H1 (cell line): ENCODE measurements around the gene COL8A1. TPM values are rescaled to one million over a fixed set of nuclear protein-coding genes. Genes with fewer than 3 reads are reported as not detected.

Source experiments
- CTCF ChIA-PET: fragments of 300-600 bp; sonication (Branson Sonifier 250); formaldehyde crosslinking; loops from one replicate; lab custom pipeline; 2021; ENCODE audit not compliant: partially characterized antibody; lab: Charles Lee
- POLR2A ChIA-PET: fragments of 300-600 bp; sonication (Branson Sonifier 250); formaldehyde crosslinking; loops from one replicate; lab custom pipeline; 2021; ENCODE audit warnings: inconsistent platforms; ENCODE audit not compliant: partially characterized antibody; lab: Charles Lee
- DNase-seq, 2 experiments: peaks; one replicate each; pipeline versions ENCODE4 v3.0.0 to v3.0.0-alpha.2; 2010 to 2022; ENCODE audit warnings: low spot score in 2 of 2, low read depth in 1 of 2, mixed read lengths in 1 of 2
- FAIRE-seq: peaks from 2 replicates; lab custom pipeline; 2011; peaks lifted over from hg19 to GRCh38; lab: Jason Lieb, UNC
- H2AFZ ChIP-seq: 2 replicates; pipeline ENCODE4 v1.8.1; 2012; ENCODE audit warnings: low read length, inconsistent platforms
- H2AK5ac ChIP-seq: 2 replicates; pipeline ENCODE4 v1.6.1; 2013; ENCODE audit warnings: low read depth, low read length
- H2BK120ac ChIP-seq: replicated peaks from 2 replicates; pipeline ENCODE3; 2013; ENCODE audit warnings: low read depth, low read length, inconsistent platforms
- H2BK12ac ChIP-seq: 2 replicates; pipeline ENCODE4 v1.6.1; 2013; ENCODE audit warnings: low read depth, low read length
- H2BK15ac ChIP-seq: 2 replicates; pipeline ENCODE4 v1.6.1; 2013; ENCODE audit warnings: low read length
- H2BK20ac ChIP-seq: 2 replicates; pipeline ENCODE4 v1.6.1; 2013; ENCODE audit warnings: low read length
- H2BK5ac ChIP-seq: 2 replicates; pipeline ENCODE4 v1.6.1; 2013; ENCODE audit warnings: low read depth, low read length
- H3K14ac ChIP-seq: 2 replicates; pipeline ENCODE4 v1.6.1; 2013; ENCODE audit warnings: inconsistent platforms; ENCODE audit not compliant: insufficient read length
- H3K18ac ChIP-seq: 2 replicates; pipeline ENCODE4 v1.6.1; 2013; ENCODE audit warnings: low read length; ENCODE audit errors: extremely low read depth
- H3K23ac ChIP-seq: 2 replicates; pipeline ENCODE4 v1.6.1; 2013; ENCODE audit warnings: inconsistent platforms; ENCODE audit not compliant: insufficient read length
- H3K23me2 ChIP-seq: 2 replicates; pipeline ENCODE4 v1.6.1; 2013; ENCODE audit warnings: low read depth, low read length
- H3K27ac ChIP-seq: 2 replicates; pipeline ENCODE4 v1.6.1; 2011; ENCODE audit warnings: low read depth, low read length, inconsistent platforms
- H3K27me3 ChIP-seq, 4 experiments: replicated peaks in 1 of 4; 1 replicate in 1 of 4; 2 replicates in 3 of 4; pipeline versions ENCODE4 v1.6.1 to v1.8.1; 2011 to 2013; ENCODE audit warnings: low read length in 3 of 4, mild to moderate bottlenecking in 3 of 4, inconsistent platforms in 2 of 4, mixed read lengths in 2 of 4, moderate library complexity in 1 of 4; ENCODE audit not compliant: control insufficient read depth in 3 of 4, insufficient read depth in 3 of 4; ENCODE audit errors: extremely low read depth in 1 of 4
- H3K36me3 ChIP-seq, 4 experiments: 2 replicates each; pipeline versions ENCODE4 v1.6.1 to v1.8.1; 2011 to 2013; ENCODE audit warnings: mild to moderate bottlenecking in 4 of 4, low read length in 3 of 4, moderate library complexity in 2 of 4, control low read depth in 1 of 4, inconsistent platforms in 1 of 4; ENCODE audit not compliant: insufficient read depth in 4 of 4, control insufficient read depth in 2 of 4
- H3K4ac ChIP-seq: replicated peaks from 2 replicates; pipeline ENCODE3; 2013; ENCODE audit warnings: low read length, low read depth, mixed read lengths, inconsistent platforms; ENCODE audit not compliant: insufficient read length
- H3K4me1 ChIP-seq, 4 experiments: replicated peaks in 1 of 4; 1 replicate in 1 of 4; 2 replicates in 3 of 4; pipeline versions ENCODE4 v1.6.1 to v1.8.1; 2011 to 2013; ENCODE audit warnings: low read length in 3 of 4, inconsistent platforms in 2 of 4, mixed read lengths in 1 of 4; ENCODE audit not compliant: insufficient read depth in 4 of 4, control insufficient read depth in 3 of 4
- H3K4me2 ChIP-seq, 2 experiments: 2 replicates each; pipeline versions ENCODE4 v1.6.1 to v1.8.1; 2011 to 2013; ENCODE audit warnings: low read depth in 2 of 2, low read length in 2 of 2, control low read depth in 1 of 2, inconsistent platforms in 1 of 2, mild to moderate bottlenecking in 1 of 2; ENCODE audit not compliant: insufficient read depth in 1 of 2
- H3K4me3 ChIP-seq, 4 experiments: fragments of 200-600, 300-600 bp in 1 of 4; sonication (generic), shearing (Covaris generic), sonication (Bioruptor Twin) in 1 of 4; 2 replicates each; pipeline versions ENCODE4 v1.5.1 to v1.8.1; 2011 to 2016; ENCODE audit warnings: low read length in 4 of 4, low read depth in 3 of 4, control low read depth in 2 of 4, inconsistent platforms in 2 of 4, mild to moderate bottlenecking in 2 of 4, mixed read lengths in 1 of 4, moderate library complexity in 1 of 4; ENCODE audit not compliant: insufficient read depth in 2 of 4; ENCODE audit errors: extremely low read depth in 1 of 4
- H3K56ac ChIP-seq: replicated peaks from 2 replicates; pipeline ENCODE3; 2013; ENCODE audit warnings: low read depth, mild to moderate bottlenecking, mixed read lengths, low read length, inconsistent platforms; ENCODE audit not compliant: insufficient read length
- H3K79me1 ChIP-seq: 2 replicates; pipeline ENCODE4 v1.6.1; 2013; ENCODE audit warnings: low read depth, low read length, control low read depth
- H3K79me2 ChIP-seq, 2 experiments: 2 replicates each; pipeline versions ENCODE4 v1.6.1 to v1.8.1; 2012 to 2013; ENCODE audit warnings: low read length in 2 of 2, mild to moderate bottlenecking in 2 of 2, inconsistent platforms in 1 of 2; ENCODE audit not compliant: insufficient read depth in 2 of 2, control insufficient read depth in 1 of 2
- H3K9ac ChIP-seq, 4 experiments: replicated peaks in 1 of 4; 1 replicate in 1 of 4; 2 replicates in 3 of 4; pipeline versions ENCODE4 v1.6.1 to v1.8.1; 2011 to 2013; ENCODE audit warnings: low read depth in 3 of 4, low read length in 3 of 4, control low read depth in 2 of 4, mild to moderate bottlenecking in 2 of 4, moderate library complexity in 2 of 4, inconsistent platforms in 1 of 4; ENCODE audit errors: extremely low read depth in 1 of 4
- H3K9me3 ChIP-seq, 2 experiments: 2 replicates each; pipeline versions ENCODE4 v1.6.1 to v1.8.1; 2012 to 2013; ENCODE audit warnings: mild to moderate bottlenecking in 2 of 2, moderate library complexity in 2 of 2, control low read depth in 1 of 2, inconsistent platforms in 1 of 2, low read depth in 1 of 2, low read length in 1 of 2, mixed read lengths in 1 of 2; ENCODE audit not compliant: insufficient read depth in 2 of 2
- H4K20me1 ChIP-seq, 2 experiments: replicated peaks in 1 of 2; 2 replicates each; pipeline versions ENCODE3 to v1.8.1; 2011 to 2013; ENCODE audit warnings: inconsistent platforms in 2 of 2, low read length in 2 of 2, mild to moderate bottlenecking in 1 of 2; ENCODE audit not compliant: insufficient read depth in 2 of 2, control insufficient read depth in 1 of 2
- H4K5ac ChIP-seq: 2 replicates; pipeline ENCODE4 v1.6.1; 2013; ENCODE audit warnings: low read length, low read depth, mixed read lengths, inconsistent platforms; ENCODE audit not compliant: insufficient read length
- H4K8ac ChIP-seq: 2 replicates; pipeline ENCODE4 v1.8.0; 2013; ENCODE audit warnings: mild to moderate bottlenecking, moderate library complexity, low read length, inconsistent platforms; ENCODE audit not compliant: insufficient read depth; ENCODE audit errors: extremely low read depth
- H4K91ac ChIP-seq: replicated peaks from 2 replicates; pipeline ENCODE3; 2013; ENCODE audit warnings: low read length, mixed read lengths, inconsistent platforms; ENCODE audit not compliant: insufficient read length
- ASH2L ChIP-seq: fragments of 200-600, 300-600 bp; sonication (generic); IDR thresholded peaks from one replicate; pipeline ENCODE4 v1.7.1; 2017; ENCODE audit warnings: low read length
- CBX5 ChIP-seq: fragments of 300-800, 300-1000 bp; sonication (generic); IDR thresholded peaks from 2 replicates; pipeline ENCODE4 v1.7.1; 2016; ENCODE audit warnings: antibody characterized with exemption, low read length, low read depth
- CTBP2 ChIP-seq: IDR thresholded peaks from 2 replicates; pipeline ENCODE4 v1.7.0; 2011; ENCODE audit warnings: borderline replicate concordance, mild to moderate bottlenecking, moderate library complexity, mixed read lengths, low read length; ENCODE audit not compliant: insufficient read depth, insufficient read length
- JUN ChIP-seq: IDR thresholded peaks from 2 replicates; pipeline ENCODE4 v1.6.1; 2011; ENCODE audit warnings: low read depth, mild to moderate bottlenecking, improper control_type of control experiment, low read length
- SIN3A ChIP-seq, 2 experiments: IDR thresholded peaks in 1 of 2; conservative IDR thresholded peaks in 1 of 2; 2 replicates each; pipeline ENCODE4 v1.6.1; 2011 to 2012; ENCODE audit warnings: low read length in 2 of 2, improper control_type of control experiment in 1 of 2, low read depth in 1 of 2, mild to moderate bottlenecking in 1 of 2
- SUZ12 ChIP-seq: fragments of 200-600 bp; sonication (generic); IDR thresholded peaks from 2 replicates; pipeline ENCODE4 v1.6.1; 2012; ENCODE audit warnings: mild to moderate bottlenecking, inconsistent platforms, low read length, moderate library complexity, mixed read lengths
- USF2 ChIP-seq: IDR thresholded peaks from 2 replicates; pipeline ENCODE4 v1.6.1; 2011; ENCODE audit warnings: low read length, improper control_type of control experiment
- WGBS, 2 experiments: shearing (Covaris generic) in 1 of 2; methylation state at CpG; one replicate each; pipeline versions ENCODE4 v1.1.6 to v1.1.7; 2013 to 2015; ENCODE audit warnings: low lambda C conversion rate in 2 of 2, mixed read lengths in 2 of 2, inconsistent platforms in 1 of 2, low coverage in 1 of 2, missing lambda C conversion rate in 1 of 2; ENCODE audit not compliant: insufficient replicate concordance in 2 of 2, insufficient coverage in 1 of 2, insufficient read length in 1 of 2; ENCODE audit errors: extremely low coverage in 1 of 2, missing lambda C conversion rate in 1 of 2; 5-methylcytosine and 5-hydroxymethylcytosine counted together
- long read RNA-seq, 2 experiments: library from RNA in 1 of 2; library from capped mRNA in 1 of 2; stranded (forward); transcript quantifications; one replicate each; pipeline ENCODE4 v2.0.0, GENCODE V29; 2021; ENCODE audit warnings: inconsistent platforms in 1 of 2
- polyA minus RNA-seq, 3 experiments: library from RNA; depleted of rRNA, polyadenylated mRNA; stranded (reverse); fragments of >200 nt; gene quantifications; 1 replicate in 2 of 3; 2 replicates in 1 of 3; pipeline ENCODE4 v1.2.3, GENCODE V29; 2011
- polyA plus RNA-seq, 7 experiments: library from polyadenylated mRNA; depleted of rRNA in 3 of 7; stranded (reverse) in 5 of 7; unstranded in 2 of 7; fragments of >200 nt in 5 of 7; fragments of 200-250 nt in 2 of 7; gene quantifications; 1 replicate in 5 of 7; 2 replicates in 1 of 7; 4 replicates in 1 of 7; pipeline versions ENCODE4 v1.2.1 to v1.2.3, GENCODE V29; 2011 to 2013; ENCODE audit warnings: missing spikeins in 2 of 7, mixed read lengths in 2 of 7
- total RNA-seq: library from RNA; stranded (reverse); fragmentation: NEBNext Ultra II Directional; extraction: Animal tissue kit (Norgen Biotek cat#: 25700); gene quantifications from 2 replicates; pipeline ENCODE4 v1.2.1, GENCODE V29; 2021

Gene COL8A1
- total RNA-seq (0.99 and 1.2 TPM in 2 replicates), polyA plus RNA-seq (2011; rRNA removed) (0.21 and 0.35 TPM in 2 replicates), polyA minus RNA-seq (2011; rRNA and poly(A)+ RNA removed) (0.56 and 2.2 TPM in 2 replicates)
- 0.18 TPM for polyA plus RNA-seq (2011; cell fraction: cytosol; rRNA removed)
- polyA plus RNA-seq (2011; cell fraction: nucleus; rRNA removed) = 0.17 TPM
- polyA plus RNA-seq (2012, experiment 1 of 2) = 0.09 to 0.58 TPM (median 0.32 TPM) in 4 replicates
- 0.14 TPM for polyA plus RNA-seq (2012, experiment 2 of 2)
- 2.8 TPM for polyA plus RNA-seq (2013, experiment 1 of 2)
- polyA plus RNA-seq (2013, experiment 2 of 2) = 3.1 TPM
- polyA minus RNA-seq (2011; cell fraction: cytosol; rRNA and poly(A)+ RNA removed) = not detected
- 1.1 TPM for polyA minus RNA-seq (2011; cell fraction: nucleus; rRNA and poly(A)+ RNA removed)
- long read RNA-seq, experiment 1 = 0 reads
- long read RNA-seq, experiment 2, partial matches to known transcripts = 0 of 1 reads
- long read RNA-seq, experiment 2, other reads (novel, unspliced or antisense) = 1 of 1 reads

GRCh38 chr3:99638167-99638948 is at the start of gene COL8A1:
TSS of gene COL8A1 (plus strand) at chr3:99638594. CDS start at chr3:99790683, 152,089 bp downstream.
- H2BK120ac ChIP-seq = no peak within 1 kb of the TSS
- no peak within 1 kb of the TSS for H3K4ac ChIP-seq
- peaks cover 0 to 28% (median 20%) of the 10 kb centered on the region in 4 experiments; a peak in 6 of 7 replicates for H3K27me3 ChIP-seq
- WGBS, 2 experiments = 4% methylated on average over 17 of the region's 26 CpGs; no CpG with 5 or more reads in 1 of the 2 experiments
- H3K79me2 ChIP-seq = no peaks in the 10 kb centered on the region
- DNase-seq (peak in 1 of 2 experiments; percentile 75), FAIRE-seq (peak; percentile 28)
- H2AFZ ChIP-seq = peak within 1 kb of the TSS; percentile 92
- H3K4me1 ChIP-seq = peaks cover 2 to 13% (median 10%) of the 10 kb centered on the region in 4 experiments; a peak in 4 of 7 replicates
- no peak within 1 kb of the TSS for H2BK15ac ChIP-seq
- no peaks in the 10 kb centered on the region for H3K79me1 ChIP-seq
- CTCF ChIA-PET = interaction anchor here (0.8 to 3.9 kb wide), 13 partner anchors 8 to 644 kb away, joined by 3 to 21 read pairs (median 4); no protein-coding TSS in a partner anchor
- no peaks in the 10 kb centered on the region for H4K20me1 ChIP-seq
- no peak within 1 kb of the TSS; the same call in 1 of the 2 replicates for H2BK12ac ChIP-seq
- H3K18ac ChIP-seq = 0 out of 2 replicates have a peak within 1 kb of the TSS, but pooled peaks have one; percentile 11
- peak within 1 kb of the TSS in 1 of 4 experiments; percentile 36; a peak in 1 of 7 replicates for H3K9ac ChIP-seq
- H3K9me3 ChIP-seq = no peaks in the 10 kb centered on the region
- no peak within 1 kb of the TSS for H2BK20ac ChIP-seq
- no peak within 1 kb of the TSS for H3K14ac ChIP-seq
- H4K8ac ChIP-seq = no peak within 1 kb of the TSS
- POLR2A ChIA-PET = interaction anchor here (0.9 to 1.6 kb wide), 2 partner anchors 12 to 233 kb away, joined by 3 to 5 read pairs; no protein-coding TSS in a partner anchor
- H2BK5ac ChIP-seq = no peak within 1 kb of the TSS
- H2AK5ac ChIP-seq = no peak within 1 kb of the TSS
- no peaks in the 10 kb centered on the region for H3K36me3 ChIP-seq
- H3K56ac ChIP-seq = no peak within 1 kb of the TSS
- peaks cover 10% of the 10 kb centered on the region for H3K23me2 ChIP-seq
- H4K91ac ChIP-seq = no peak within 1 kb of the TSS
- no peak within 1 kb of the TSS for H4K5ac ChIP-seq
- peak within 1 kb of the TSS; percentile 47 to 76 (median 74) for H3K4me3 ChIP-seq
- no peak within 1 kb of the TSS for H3K27ac ChIP-seq
- no peak within 1 kb of the TSS for H3K23ac ChIP-seq
- H3K4me2 ChIP-seq = peak within 1 kb of the TSS; percentile 84 to 98
- no peak for TF ChIP-seq CTBP2
- TF ChIP-seq JUN = no peak
- peak; percentile 46; the same call in 1 of the 2 replicates for TF ChIP-seq SUZ12
- no peak for TF ChIP-seq CBX5
- no peak for TF ChIP-seq SIN3A (conservative IDR thresholded peaks at IDR 0.05 in 1 of 2, IDR thresholded peaks at IDR 0.05 in 1 of 2; ENCODE audit: low read depth in 1 of 2, low read length in 2 of 2)
- TF ChIP-seq ASH2L = peak; percentile 98
- no peak for TF ChIP-seq USF2
